H9 (cell line): ENCODE results near the gene DCBLD1. TPM values are rescaled to one million over a fixed set of nuclear protein-coding genes. Genes with fewer than 3 reads are reported as not detected.

ENCODE experiments used
- DNase-seq: peaks from one replicate; pipeline ENCODE4 v3.0.0-alpha.2; 2017
- H2AFZ ChIP-seq: one replicate; pipeline ENCODE4 v1.6.1; 2013; ENCODE audit warnings: mild to moderate bottlenecking, low read length, control low read depth, moderate library complexity
- H2AK5ac ChIP-seq: 2 replicates; pipeline ENCODE4 v1.6.1; 2013; ENCODE audit warnings: low read length, control low read depth, mixed read lengths; ENCODE audit not compliant: insufficient read length
- H2BK120ac ChIP-seq: one replicate; pipeline ENCODE4 v1.6.1; 2013; ENCODE audit warnings: low read depth, mild to moderate bottlenecking, low read length, control low read depth, inconsistent platforms; ENCODE audit not compliant: poor library complexity, severe bottlenecking
- H2BK12ac ChIP-seq: 2 replicates; pipeline ENCODE4 v1.6.1; 2013; ENCODE audit warnings: low read length, control low read depth, mixed read lengths, low read depth; ENCODE audit not compliant: insufficient read length
- H2BK15ac ChIP-seq: 2 replicates; pipeline ENCODE4 v1.6.1; 2013; ENCODE audit warnings: low read depth, low read length, control low read depth
- H2BK20ac ChIP-seq: one replicate; pipeline ENCODE4 v1.6.1; 2013; ENCODE audit warnings: low read depth, mild to moderate bottlenecking, low read length, control low read depth, inconsistent platforms; ENCODE audit not compliant: poor library complexity, severe bottlenecking
- H2BK5ac ChIP-seq: 2 replicates; pipeline ENCODE4 v1.6.1; 2013; ENCODE audit warnings: low read length, control low read depth, mixed read lengths; ENCODE audit not compliant: insufficient read length
- H3K14ac ChIP-seq: 2 replicates; pipeline ENCODE4 v1.6.1; 2013; ENCODE audit warnings: low read length, control low read depth; ENCODE audit not compliant: insufficient read depth
- H3K18ac ChIP-seq: 2 replicates; pipeline ENCODE4 v1.6.1; 2013; ENCODE audit warnings: low read depth, mild to moderate bottlenecking, mixed read lengths, low read length, control low read depth; ENCODE audit not compliant: insufficient read length
- H3K23ac ChIP-seq: 2 replicates; pipeline ENCODE4 v1.6.1; 2013; ENCODE audit warnings: low read length, control low read depth, mixed read lengths, low read depth; ENCODE audit not compliant: insufficient read length
- H3K23me2 ChIP-seq: 2 replicates; pipeline ENCODE4 v1.6.1; 2013; ENCODE audit warnings: low read depth, mild to moderate bottlenecking, mixed read lengths, low read length, control low read depth; ENCODE audit not compliant: insufficient read length, poor library complexity, severe bottlenecking
- H3K27ac ChIP-seq: 2 replicates; pipeline ENCODE4 v1.5.1; 2013; ENCODE audit warnings: low read length, control low read depth, mixed read lengths, low read depth; ENCODE audit not compliant: insufficient read length
- H3K27me3 ChIP-seq: 2 replicates; pipeline ENCODE4 v1.6.1; 2013; ENCODE audit warnings: low read length, control low read depth, inconsistent platforms; ENCODE audit not compliant: insufficient read depth
- H3K4ac ChIP-seq: 2 replicates; pipeline ENCODE4 v1.6.1; 2013; ENCODE audit warnings: low read depth, mild to moderate bottlenecking, control low read depth, inconsistent platforms, low read length, moderate library complexity
- H3K4me1 ChIP-seq: 2 replicates; pipeline ENCODE4 v1.6.1; 2013; ENCODE audit warnings: low read length, control low read depth, inconsistent platforms; ENCODE audit not compliant: insufficient read depth
- H3K4me2 ChIP-seq: 2 replicates; pipeline ENCODE4 v1.6.1; 2013; ENCODE audit warnings: low read length, control low read depth, mixed read lengths; ENCODE audit not compliant: insufficient read length, insufficient read depth
- H3K56ac ChIP-seq: 2 replicates; pipeline ENCODE4 v1.6.1; 2013; ENCODE audit warnings: low read depth, mild to moderate bottlenecking, mixed read lengths, low read length, control low read depth; ENCODE audit not compliant: insufficient read length
- H3K79me1 ChIP-seq: 2 replicates; pipeline ENCODE4 v1.6.1; 2013; ENCODE audit warnings: low read depth, mild to moderate bottlenecking, moderate library complexity, low read length, control low read depth, inconsistent platforms; ENCODE audit not compliant: insufficient read depth, poor library complexity, severe bottlenecking
- H3K79me2 ChIP-seq: 2 replicates; pipeline ENCODE4 v1.6.1; 2013; ENCODE audit warnings: low read length, control low read depth, inconsistent platforms; ENCODE audit not compliant: insufficient read depth
- H3K9ac ChIP-seq: 2 replicates; pipeline ENCODE4 v1.6.1; 2013; ENCODE audit warnings: low read length, control low read depth, mixed read lengths; ENCODE audit not compliant: insufficient read length; ENCODE audit errors: extremely low read depth
- H3K9me3 ChIP-seq: one replicate; pipeline ENCODE4 v1.6.1; 2013; ENCODE audit warnings: low read depth, low read length, inconsistent platforms; ENCODE audit not compliant: control insufficient read depth
- H3T11ph ChIP-seq: one replicate; pipeline ENCODE4 v1.6.1; 2013; ENCODE audit warnings: mild to moderate bottlenecking, low read length, control low read depth, inconsistent platforms
- H4K20me1 ChIP-seq: one replicate; pipeline ENCODE4 v1.6.1; 2013; ENCODE audit not compliant: control insufficient read depth, insufficient read length, insufficient read depth
- H4K5ac ChIP-seq: 2 replicates; pipeline ENCODE4 v1.6.1; 2013; ENCODE audit warnings: low read depth, mild to moderate bottlenecking, mixed read lengths, low read length, control low read depth; ENCODE audit not compliant: insufficient read length
- H4K8ac ChIP-seq: replicated peaks from 2 replicates; pipeline ENCODE4 v1.6.1; 2013; ENCODE audit warnings: low read length, control low read depth, mixed read lengths, low read depth; ENCODE audit not compliant: insufficient read length
- H4K91ac ChIP-seq: 2 replicates; pipeline ENCODE4 v1.6.1; 2013; ENCODE audit warnings: low read depth, mild to moderate bottlenecking, moderate library complexity, mixed read lengths, low read length, control low read depth; ENCODE audit not compliant: insufficient read length
- H3K27ac Mint-ChIP-seq, 3 experiments: 2 replicates in 2 of 3; 3 replicates in 1 of 3; pipeline ENCODE4 v1.8.0; 2020 to 2021; ENCODE audit warnings: mixed read lengths in 3 of 3, mild to moderate bottlenecking in 1 of 3, moderate library complexity in 1 of 3
- H3K27me3 Mint-ChIP-seq: 2 replicates; pipeline ENCODE4 v1.8.0; 2021; ENCODE audit warnings: low read depth, mild to moderate bottlenecking, moderate library complexity, mixed read lengths
- H3K36me3 Mint-ChIP-seq, 3 experiments: 2 replicates in 2 of 3; 3 replicates in 1 of 3; pipeline ENCODE4 v1.8.0; 2020 to 2021; ENCODE audit warnings: low read depth in 3 of 3, mixed read lengths in 3 of 3; ENCODE audit not compliant: insufficient read depth in 1 of 3
- H3K4me1 Mint-ChIP-seq, 2 experiments: 2 replicates each; pipeline ENCODE4 v1.8.0; 2020; ENCODE audit warnings: mixed read lengths in 2 of 2
- H3K4me3 Mint-ChIP-seq, 2 experiments: 2 replicates in 1 of 2; 3 replicates in 1 of 2; pipeline ENCODE4 v1.8.0; 2020 to 2021; ENCODE audit warnings: mild to moderate bottlenecking in 2 of 2, mixed read lengths in 2 of 2, moderate library complexity in 1 of 2
- H3K9me3 Mint-ChIP-seq, 2 experiments: 2 replicates in 1 of 2; 3 replicates in 1 of 2; pipeline ENCODE4 v1.8.0; 2020; ENCODE audit warnings: mild to moderate bottlenecking in 2 of 2, mixed read lengths in 2 of 2, moderate library complexity in 1 of 2
- CTCF ChIP-seq: fragments of 200-600 bp; sonication (generic); conservative IDR thresholded peaks from 3 replicates; pipeline ENCODE4 v1.8.0; 2021; ENCODE audit warnings: antibody characterized with exemption, mild to moderate bottlenecking
- WGBS: extraction: QIAGEN DNeasy Blood & Tissue Kit; methylation state at CpG from one replicate; pipeline ENCODE4 v1.1.7; 2013; ENCODE audit warnings: missing lambda C conversion rate, low lambda C conversion rate, mixed read lengths; ENCODE audit not compliant: insufficient read length; ENCODE audit errors: extremely low coverage; 5-methylcytosine and 5-hydroxymethylcytosine counted together
- total RNA-seq: library from RNA; stranded (reverse); gene quantifications from 2 replicates; pipeline ENCODE4 v1.2.1, GENCODE V29; 2021

DCBLD1 gene
- total RNA-seq, 1 experiment from 2014 or later: 10.1 TPM

- Mint-ChIP-seq H3K36me3 (no peaks in the 10 kb centered on the region), H3K27ac (no peak overlapping the region), H3K9me3 (no peaks in the 10 kb centered on the region), H3K27me3 (no peaks in the 10 kb centered on the region), H3K4me1 (no peaks in the 10 kb centered on the region), H3K4me3 (no peak overlapping the region)
- Histone ChIP-seq H4K8ac (no peak overlapping the region), H3K18ac (no peak overlapping the region), H2BK20ac (no peak overlapping the region), H3K56ac (no peak overlapping the region), H4K20me1 (no peaks in the 10 kb centered on the region), H4K91ac (no peak overlapping the region), H2BK5ac (no peak overlapping the region), H3K79me1 (no peaks in the 10 kb centered on the region), H2AK5ac (no peak overlapping the region), H3T11ph (no peak overlapping the region), H3K23ac (no peak overlapping the region), H3K23me2 (no peaks in the 10 kb centered on the region), H3K9me3 (no peaks in the 10 kb centered on the region), H2BK120ac (no peak overlapping the region), H2AFZ (no peak overlapping the region), H3K27me3 (no peaks in the 10 kb centered on the region), H2BK12ac (no peak overlapping the region), H3K4me1 (no peaks in the 10 kb centered on the region), H3K9ac (no peak overlapping the region), H3K27ac (no peak overlapping the region), H3K79me2 (no peaks in the 10 kb centered on the region), H3K4me2 (no peak overlapping the region), H4K5ac (no peak overlapping the region), H3K14ac (no peak overlapping the region), H3K4ac (no peak overlapping the region), H2BK15ac (no peak overlapping the region)
- WGBS: no CpG with 5 or more reads among the region's 2 CpGs
- no peak for TF ChIP-seq CTCF
- DNase-seq: no peak
These were observed 17.8 kb upstream of the DCBLD1 start for GRCh38 chr6:117464700-117465099.
